Activated T-cell treated with anti-CD3 and anti-CD28 coated beads for 48 hours (primary cell): Measurements from ENCODE around the gene PDE3B.
"Not testable (repeated sequence)": the region's sequence is repeated elsewhere in the genome, so short reads cannot be mapped to it uniquely, and the experiment has no call there.

Source experiments
- DNase-seq: peaks from one replicate; pipeline ENCODE4 v3.0.0-alpha.2; 2020; ENCODE audit warnings: low read depth

PDE3B gene

GRCh38 chr11:14643697-14644225, at the start of gene PDE3B:
Gene PDE3B (plus strand): TSS chr11:14643804. CDS start chr11:14644076, 272 bp downstream.
- peak; percentile 80 for DNase-seq

DNA sequence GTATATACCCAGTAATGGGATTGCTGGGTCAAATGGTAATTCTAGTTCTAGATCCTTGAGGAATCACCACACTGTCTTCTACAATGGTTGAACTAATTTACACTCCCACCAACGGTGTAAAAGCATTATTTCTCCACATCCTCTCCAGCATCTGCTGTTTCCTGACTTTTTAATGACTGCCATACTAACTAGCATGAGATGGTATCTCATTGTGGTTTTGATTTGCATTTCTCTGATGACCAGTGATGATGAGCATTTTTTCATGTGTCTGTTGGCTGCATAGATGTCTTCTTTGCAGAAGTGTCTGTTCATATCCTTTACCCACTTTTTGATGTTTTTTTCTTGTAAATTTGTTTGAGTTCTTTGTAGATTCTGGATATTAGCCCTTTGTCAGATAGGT, 48.3 kb upstream of the PDE3B start:
- not testable (repeated sequence) for DNase-seq

DNA sequence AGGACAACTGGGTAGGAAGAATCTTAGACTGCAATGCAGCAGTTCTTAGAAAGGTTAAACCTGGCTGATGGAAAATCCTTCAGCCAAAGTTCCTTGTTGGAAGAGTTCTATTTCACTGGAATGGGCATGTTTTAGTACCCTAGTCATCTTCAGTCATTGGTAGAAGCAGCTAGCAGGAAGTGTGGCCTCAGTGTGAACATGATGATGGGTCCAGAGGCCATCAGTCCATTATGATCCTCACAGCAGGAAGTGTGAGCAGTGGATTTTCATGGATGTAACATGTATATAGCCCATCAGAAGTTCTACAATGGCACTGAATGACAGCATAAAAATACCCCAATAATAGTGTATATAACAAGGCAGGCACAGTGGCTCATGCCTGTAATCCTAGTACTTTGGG, 35.9 kb upstream of the PDE3B start:
- no peak for DNase-seq

GRCh38 chr11:14609902-14610301, 33.7 kb upstream of the PDE3B start:
- DNase-seq: no peak

GRCh38 chr11:14611939-14612338, 31.7 kb upstream of the PDE3B start:
- no peak for DNase-seq

- no peak for DNase-seq
Measured at GRCh38 chr11:14612694-14613093, 30.9 kb upstream of the PDE3B start.

DNA sequence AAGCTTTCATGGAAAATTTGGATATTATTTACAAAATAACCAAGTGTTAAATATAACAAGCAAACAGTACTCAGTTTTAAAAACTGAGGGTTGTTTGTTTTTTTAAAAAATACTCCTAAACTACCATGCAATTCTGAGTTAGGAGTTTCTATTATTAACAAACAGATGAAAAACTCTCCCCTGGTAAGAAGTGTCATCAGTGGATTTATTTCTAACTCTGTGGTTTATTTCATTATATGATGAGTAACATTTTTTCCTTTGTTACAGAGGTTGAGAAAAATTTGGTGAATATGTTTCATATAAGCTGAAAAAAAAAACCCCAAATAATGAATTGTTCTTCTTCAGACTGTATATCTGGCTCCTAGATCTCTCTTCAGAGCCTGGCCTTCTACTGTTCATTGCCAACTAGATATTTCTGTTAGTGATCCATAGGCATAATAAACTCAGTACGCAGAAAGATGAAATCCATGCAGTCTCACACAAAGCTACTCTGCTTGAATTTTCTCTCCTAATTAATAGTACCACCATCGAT, 29.4 kb upstream of the PDE3B start:
- no peak for DNase-seq

DNA sequence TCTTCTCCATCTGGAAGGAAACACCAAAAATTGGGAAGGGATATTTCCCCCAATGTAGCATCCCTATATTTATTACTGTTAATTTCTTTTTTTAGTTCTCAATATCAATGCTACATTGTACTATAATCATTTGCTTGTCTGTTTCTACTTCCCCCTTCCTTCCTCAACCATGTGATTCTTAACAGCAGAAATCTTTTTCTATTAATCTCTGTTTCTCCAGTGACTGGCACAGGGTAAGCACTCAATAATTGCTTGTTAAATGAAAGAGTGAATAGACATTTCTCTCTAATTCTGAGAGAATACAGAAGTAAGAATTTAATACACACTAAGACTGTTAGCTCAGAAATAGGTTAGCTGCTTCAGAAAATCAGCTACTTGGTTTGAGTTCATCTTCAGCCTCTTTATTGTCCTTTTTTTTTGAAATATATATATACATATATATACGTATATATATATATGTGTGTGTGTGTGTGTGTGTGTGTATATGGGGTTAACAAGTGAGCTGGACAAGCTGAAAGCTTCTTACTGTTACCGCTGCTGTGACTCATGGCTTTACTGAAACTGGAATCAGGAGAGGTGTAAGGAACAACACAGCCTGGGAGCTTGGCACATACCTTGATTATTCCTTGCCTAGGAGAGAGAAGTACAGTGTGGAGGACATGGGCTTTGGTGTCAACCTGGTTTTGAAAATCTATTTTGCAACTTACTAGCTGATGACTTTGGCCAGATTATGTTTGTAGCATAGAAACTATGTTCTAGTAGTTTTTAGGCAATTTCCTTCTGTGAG, 26.2 kb upstream of the PDE3B start:
- no peak for DNase-seq

- no peak for DNase-seq
Measured at GRCh38 chr11:14618060-14618459, 25.5 kb upstream of the PDE3B start.

- no peak for DNase-seq
Measured at GRCh38 chr11:14619603-14620531, 23.7 kb upstream of the PDE3B start.

- no peak for DNase-seq
Measured at GRCh38 chr11:14622223-14622954, 21.2 kb upstream of the PDE3B start.

GRCh38 chr11:14623036-14623435, 20.6 kb upstream of the PDE3B start:
- no peak for DNase-seq

- DNase-seq: no peak
Measured at GRCh38 chr11:14625586-14626205, 17.9 kb upstream of the PDE3B start.

DNA sequence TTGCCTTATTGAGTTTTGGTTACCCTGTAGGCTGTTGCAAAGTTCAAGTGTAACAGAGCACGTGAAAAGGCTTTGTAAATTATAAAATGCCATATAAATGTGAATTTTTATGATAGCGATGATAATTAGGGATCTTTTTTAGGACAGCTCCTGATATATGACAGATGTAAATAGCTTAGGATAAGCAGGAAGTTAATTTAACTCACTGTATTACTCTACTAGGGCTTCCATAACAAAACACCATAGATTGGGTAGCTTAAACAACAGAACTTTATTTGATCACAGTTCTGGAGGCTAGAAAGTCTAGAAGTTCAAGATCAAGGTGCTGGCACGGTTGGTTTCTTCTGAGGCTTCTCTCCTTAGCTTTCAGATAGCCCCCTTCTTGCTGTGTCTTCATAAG, 17.0 kb upstream of the PDE3B start:
- no peak for DNase-seq

DNA sequence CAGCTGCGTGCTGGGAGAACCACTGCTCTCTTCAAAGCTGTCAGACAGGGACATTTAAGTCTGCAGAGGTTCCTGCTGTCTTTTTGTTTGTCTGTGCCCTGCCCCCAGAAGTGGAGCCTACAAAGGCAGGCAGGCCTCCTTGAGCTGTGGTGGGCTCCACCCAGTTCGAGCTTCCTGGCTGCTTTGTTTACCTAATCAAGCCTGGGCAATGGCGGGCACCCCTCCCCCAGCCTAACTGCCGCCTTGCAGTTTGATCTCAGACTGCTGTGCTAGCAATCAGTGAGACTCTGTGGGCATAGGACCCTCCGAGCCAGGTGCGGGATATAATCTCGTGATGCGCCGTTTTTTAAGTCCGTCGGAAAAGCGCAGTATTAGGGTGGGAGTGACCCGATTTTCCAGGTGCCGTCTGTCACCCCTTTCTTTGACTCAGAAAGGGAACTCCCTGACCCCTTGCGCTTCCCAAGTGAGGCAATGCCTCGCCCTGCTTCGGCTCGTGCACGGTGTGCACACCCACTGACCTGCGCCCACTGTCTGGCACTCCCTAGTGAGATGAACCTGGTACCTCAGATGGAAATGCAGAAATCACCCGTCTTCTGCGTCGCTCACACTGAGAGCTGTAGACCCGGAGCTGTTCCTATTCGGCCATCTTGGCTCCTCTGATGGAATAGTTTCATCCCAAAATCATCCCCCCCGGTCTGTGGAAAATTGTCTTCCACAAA, 9.9 kb upstream of the PDE3B start:
- DNase-seq: not testable (repeated sequence)

DNA sequence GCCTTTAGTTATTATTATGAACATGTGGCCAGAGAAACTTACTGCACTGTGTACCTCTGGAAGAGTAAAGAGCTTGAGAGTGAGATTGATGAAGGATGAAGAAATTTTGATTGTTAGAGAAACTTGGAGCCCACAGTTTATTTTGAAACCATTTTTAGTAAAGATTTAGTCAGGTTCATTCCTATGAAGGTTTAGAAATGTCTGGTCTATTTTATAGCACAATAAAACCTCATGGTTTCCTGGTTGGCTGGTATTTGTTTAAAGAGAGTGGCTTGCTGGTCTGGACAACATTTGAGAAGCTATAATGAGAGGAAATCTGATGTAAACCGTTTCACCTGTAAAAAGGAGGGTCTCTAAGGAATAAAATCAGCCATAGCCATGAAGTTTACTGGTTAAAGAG, 8.8 kb upstream of the PDE3B start:
- DNase-seq: no peak

DNA sequence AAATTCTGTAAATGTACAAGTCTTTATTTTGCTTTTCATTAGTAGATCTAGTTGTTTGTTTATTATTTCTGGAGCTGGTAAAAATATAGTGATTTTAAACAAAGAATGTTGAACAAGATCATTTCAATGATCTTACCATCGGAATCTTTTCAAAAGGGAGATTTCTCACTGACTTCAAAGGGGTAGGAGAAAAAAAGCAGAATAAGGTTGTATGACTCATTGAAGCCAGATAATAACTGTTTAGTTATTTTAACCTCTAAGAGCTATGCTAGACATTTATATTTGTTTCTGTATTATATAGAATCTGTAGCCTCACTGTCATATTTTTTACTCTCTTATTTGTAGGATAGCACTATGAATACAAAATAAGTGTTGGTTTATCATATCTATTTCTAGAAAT, 8.1 kb upstream of the PDE3B start:
- no peak for DNase-seq

DNA sequence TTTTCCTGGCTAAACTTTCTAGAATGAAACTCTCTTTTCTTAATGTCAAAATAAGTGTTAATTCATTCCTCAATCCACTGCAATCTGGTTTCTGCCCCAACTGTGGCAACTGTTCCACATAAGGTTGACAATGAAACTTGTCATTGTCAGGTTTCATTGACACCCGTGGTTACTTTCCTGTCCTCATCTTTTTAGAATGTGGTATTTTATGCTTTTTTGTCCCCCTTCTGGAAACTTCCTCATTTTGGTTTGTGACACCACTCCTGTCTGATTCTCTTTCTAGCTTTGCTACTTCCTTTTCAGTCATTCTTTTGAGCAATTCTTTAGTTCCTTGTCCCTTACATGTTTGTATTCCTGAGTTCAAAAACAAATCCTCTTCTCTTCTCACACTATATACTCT, 7.5 kb upstream of the PDE3B start:
- DNase-seq: no peak

DNA sequence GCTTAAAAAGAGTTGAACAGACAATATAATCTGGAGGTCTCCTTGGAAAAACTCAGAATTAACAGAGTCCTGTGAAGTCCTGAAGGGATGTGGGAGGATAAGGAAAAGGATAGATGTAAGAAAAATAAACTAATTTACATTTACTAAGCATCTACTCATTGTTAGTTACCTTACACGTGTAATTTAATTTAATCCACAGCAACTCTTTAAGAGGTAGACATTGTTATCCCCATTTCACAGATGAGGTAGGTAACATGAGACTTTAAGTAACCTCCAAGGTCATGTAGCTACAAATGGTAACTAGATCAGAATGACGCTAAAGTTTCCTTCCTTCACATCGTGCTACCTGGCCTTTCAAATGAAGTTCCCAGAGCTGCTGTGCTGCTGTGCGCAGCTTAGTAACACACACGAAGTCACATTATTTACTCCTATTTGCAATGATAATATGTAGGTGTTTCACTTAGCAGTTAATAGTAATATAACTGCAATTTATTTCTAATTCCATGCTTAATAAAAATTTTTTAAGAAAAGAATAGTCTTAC, 5.7 kb upstream of the PDE3B start:
- DNase-seq: no peak

- DNase-seq: no peak
Measured at GRCh38 chr11:14638561-14638960, 5.0 kb upstream of the PDE3B start.

- no peak for DNase-seq
Measured at GRCh38 chr11:14641801-14642200, 1.8 kb upstream of the PDE3B start.
